KOPT-K1 (cell line): ENCODE measurements around the gene CCNI2.
"Not testable (repeated sequence)": the region's sequence is repeated elsewhere in the genome, so short reads cannot be mapped to it uniquely, and the experiment has no call there.

Experiments used
- H3K27ac ChIP-seq: fragments of 200-600 bp; sonication (generic); 2 replicates; pipeline ENCODE4 v1.5.1; 2016; ENCODE audit warnings: antibody characterized with exemption, mild to moderate bottlenecking, low read depth, low read length; ENCODE audit not compliant: poor library complexity, severe bottlenecking
- H3K36me3 ChIP-seq: fragments of 200-600 bp; sonication (generic); 2 replicates; pipeline ENCODE4 v1.5.1; 2017; ENCODE audit warnings: antibody characterized with exemption, mild to moderate bottlenecking, low read length, moderate library complexity; ENCODE audit not compliant: insufficient read depth
- H3K9me3 ChIP-seq: fragments of 200-600 bp; sonication (generic); 2 replicates; pipeline ENCODE4 v1.5.1; 2017; ENCODE audit warnings: antibody characterized with exemption, low read length, mild to moderate bottlenecking; ENCODE audit not compliant: insufficient read depth, poor library complexity, severe bottlenecking

CCNI2 gene

DNA sequence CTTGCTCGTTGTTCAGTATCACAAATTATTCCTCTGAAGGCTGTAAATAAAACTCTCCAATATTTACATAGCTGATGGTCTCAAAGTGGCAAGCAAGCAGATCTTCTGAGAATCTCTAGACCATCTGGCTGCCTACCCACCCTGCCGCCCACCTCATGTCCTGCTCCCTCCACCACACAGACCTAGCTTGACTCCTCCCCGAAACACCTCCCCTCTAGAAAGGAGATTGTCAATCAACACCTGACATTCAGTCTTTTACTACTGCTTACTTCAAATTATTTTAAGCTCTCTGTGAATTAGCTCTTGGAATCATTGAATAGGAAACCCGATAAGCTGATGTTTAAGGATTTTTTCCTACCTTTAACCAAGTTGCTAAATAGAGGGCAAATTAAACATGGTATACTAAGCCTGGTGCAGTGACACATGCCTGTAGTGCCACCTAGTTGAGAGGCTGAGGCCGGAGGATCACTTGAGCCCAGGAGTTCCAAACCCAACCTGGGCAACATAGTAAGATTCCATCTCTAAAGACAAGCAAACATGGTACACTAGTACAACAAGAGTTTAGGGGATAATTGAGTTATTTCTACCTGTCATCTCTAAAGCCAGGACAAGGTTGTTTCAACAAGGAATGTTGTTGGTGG, 54.9 kb downstream of the CCNI2 start:
- no peak overlapping the region for H3K27ac ChIP-seq
- H3K36me3 ChIP-seq, result no peaks in the 10 kb centered on the region
- H3K9me3 ChIP-seq, result no peaks in the 10 kb centered on the region

DNA sequence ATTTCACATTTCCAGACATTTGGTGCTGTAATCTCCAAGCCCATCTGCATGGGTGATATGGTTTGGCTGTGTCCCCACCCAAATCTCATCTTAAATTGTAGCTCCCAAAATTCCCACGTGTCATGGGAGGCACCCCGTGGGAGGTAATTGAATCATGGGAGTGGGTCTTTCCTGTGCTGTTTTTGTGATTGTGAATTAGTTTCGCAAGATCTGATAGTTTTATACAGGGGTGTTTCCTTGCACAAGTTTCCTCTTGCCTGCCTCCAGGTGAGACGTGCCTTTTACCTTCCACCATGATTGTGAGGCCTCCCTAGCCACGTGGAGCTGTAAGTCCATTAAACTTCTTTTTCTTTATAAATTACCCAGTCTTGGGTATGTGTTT, 55.5 kb downstream of the CCNI2 start:
- H3K9me3 ChIP-seq, H3K27ac ChIP-seq, H3K36me3 ChIP-seq: not testable (repeated sequence)
